Measurements from ENCODE around the gene PIEZO1.

The PIEZO1 gene

DNA sequence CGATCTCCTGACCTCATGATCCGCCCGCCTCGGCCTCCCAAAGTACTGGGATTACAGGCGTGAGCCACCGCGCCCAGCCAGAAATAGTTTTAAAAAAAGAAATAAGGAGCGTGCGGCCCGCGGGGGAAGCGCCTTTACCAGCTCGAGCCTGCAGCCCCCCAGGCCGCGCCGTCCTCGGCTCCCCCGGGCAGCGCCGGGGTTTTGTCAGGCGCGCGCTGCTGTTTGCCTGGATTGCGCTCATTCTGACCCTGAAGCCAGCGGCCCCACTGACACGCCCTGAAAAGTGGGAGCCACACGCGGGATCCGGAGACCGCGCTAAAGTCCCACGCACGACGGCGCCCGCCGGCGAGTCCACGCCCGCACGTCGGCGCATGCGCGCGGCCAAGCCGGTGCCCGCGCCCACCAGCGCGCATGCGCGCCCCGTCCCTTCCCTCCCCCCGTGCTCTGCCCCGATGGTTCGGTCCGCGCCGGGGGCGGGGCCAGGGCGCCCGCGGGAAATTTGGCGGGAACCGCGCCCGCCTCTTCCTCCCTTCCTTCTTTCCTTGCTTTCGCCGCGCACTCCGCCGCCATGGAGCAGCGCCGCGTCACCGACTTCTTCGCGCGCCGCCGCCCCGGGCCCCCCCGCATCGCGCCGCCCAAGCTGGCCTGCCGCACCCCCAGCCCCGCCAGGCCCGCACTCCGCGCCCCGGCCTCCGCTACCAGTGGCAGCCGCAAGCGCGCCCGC lies 18.4 kb upstream of the PIEZO1 start, which contains the start of gene CDT1:
TSS of gene CDT1 (plus strand) at position 526 of the 724 bp plus-strand sequence. CDS start at position 569, 43 bp downstream.
- TF ChIP-seq, protein P1, sequence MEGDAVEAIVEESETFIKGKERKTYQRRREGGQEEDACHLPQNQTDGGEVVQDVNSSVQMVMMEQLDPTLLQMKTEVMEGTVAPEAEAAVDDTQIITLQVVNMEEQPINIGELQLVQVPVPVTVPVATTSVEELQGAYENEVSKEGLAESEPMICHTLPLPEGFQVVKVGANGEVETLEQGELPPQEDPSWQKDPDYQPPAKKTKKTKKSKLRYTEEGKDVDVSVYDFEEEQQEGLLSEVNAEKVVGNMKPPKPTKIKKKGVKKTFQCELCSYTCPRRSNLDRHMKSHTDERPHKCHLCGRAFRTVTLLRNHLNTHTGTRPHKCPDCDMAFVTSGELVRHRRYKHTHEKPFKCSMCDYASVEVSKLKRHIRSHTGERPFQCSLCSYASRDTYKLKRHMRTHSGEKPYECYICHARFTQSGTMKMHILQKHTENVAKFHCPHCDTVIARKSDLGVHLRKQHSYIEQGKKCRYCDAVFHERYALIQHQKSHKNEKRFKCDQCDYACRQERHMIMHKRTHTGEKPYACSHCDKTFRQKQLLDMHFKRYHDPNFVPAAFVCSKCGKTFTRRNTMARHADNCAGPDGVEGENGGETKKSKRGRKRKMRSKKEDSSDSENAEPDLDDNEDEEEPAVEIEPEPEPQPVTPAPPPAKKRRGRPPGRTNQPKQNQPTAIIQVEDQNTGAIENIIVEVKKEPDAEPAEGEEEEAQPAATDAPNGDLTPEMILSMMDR (IDR thresholded peaks at IDR 0.05; ENCODE audit: insufficient read depth, low read length, missing control alignments), result no peak
- CTCF ChIA-PET, result interaction anchor here (0.8 to 2.3 kb wide), 4 partner anchors 60 to 68 kb away, joined by 3 to 6 read pairs (median 4); no protein-coding TSS in a partner anchor
- no peak for DNase-seq (ENCODE audit: low read depth, low spot score)
- H3K4me3 ChIP-seq (ENCODE audit: low read depth, low read length), result peak within 1 kb of the TSS; percentile 70
- POLR2A ChIA-PET, result interaction anchor here (0.7 kb wide), 2 partner anchors 18 to 97 kb away, joined by 4 to 6 read pairs; partner anchors contain the start of genes CTU2, PIEZO1 and RNF166

DNA sequence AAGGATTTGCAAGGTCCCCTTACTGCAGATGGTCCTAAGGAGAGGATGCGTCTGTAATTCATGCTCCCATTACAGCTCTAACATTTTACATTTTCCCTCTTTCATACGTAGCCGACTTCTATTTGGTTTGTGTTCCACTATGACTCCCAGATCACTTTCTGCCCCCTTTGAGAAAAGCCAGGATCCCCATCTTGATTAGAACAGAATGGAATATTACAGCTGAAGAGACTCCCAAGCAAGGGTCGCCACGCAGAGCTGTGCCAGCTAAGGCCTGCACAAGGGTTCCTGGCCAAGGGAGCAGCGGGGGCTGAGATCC lies 15.2 kb upstream of the PIEZO1 start:
- TF ChIP-seq, protein P1 (IDR thresholded peaks at IDR 0.05; ENCODE audit: insufficient read depth, low read length, missing control alignments), result no peak
- POLR2A ChIA-PET, result interaction anchor here (0.8 kb wide), 1 partner anchor 15 kb away, joined by 4 read pairs; the partner anchor contains the start of gene PIEZO1
- no peak overlapping the region for H3K4me3 ChIP-seq (ENCODE audit: low read depth, low read length)
- no peak for DNase-seq (ENCODE audit: low read depth, low spot score)
- CTCF ChIA-PET, result interaction anchor here (0.8 to 3.3 kb wide), 6 partner anchors 13 to 64 kb away, joined by 3 to 20 read pairs (median 4); partner anchors contain the start of gene PIEZO1

DNA sequence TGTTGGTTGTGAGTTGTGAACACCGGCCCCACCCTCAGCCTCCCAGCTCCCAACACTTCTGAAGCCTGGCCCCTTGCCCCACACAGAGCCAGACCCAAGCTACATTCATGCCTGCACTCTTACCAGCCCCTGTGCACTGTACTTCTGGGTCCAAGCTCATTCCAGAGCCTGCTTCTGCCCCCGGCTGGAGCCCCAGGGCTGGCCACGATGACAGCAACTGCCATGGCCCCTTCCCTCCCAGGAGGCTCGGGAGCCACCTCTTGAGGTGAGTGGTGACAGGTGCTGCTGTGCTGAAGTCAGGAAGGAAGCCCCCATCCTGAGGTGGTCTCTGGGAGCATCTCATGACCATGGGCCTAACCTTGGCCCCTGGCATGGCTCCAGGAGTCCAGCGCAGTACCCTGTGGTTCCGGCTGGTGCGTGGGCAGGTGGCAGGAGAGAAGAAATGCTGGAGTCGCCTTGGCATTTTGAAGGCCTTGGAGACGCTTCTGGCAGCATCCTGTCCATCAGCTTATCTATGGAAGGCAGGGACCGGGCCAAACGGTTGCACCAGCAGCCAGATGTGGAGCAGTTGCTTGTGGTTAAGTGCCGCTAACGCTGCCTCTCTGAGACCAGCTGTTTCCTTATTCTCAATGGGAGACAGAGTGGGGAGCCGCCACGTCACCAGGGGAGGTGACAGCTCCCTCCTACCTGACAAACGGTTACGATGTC lies 14.7 kb upstream of the PIEZO1 start:
- TF ChIP-seq, protein P1 (IDR thresholded peaks at IDR 0.05; ENCODE audit: insufficient read depth, low read length, missing control alignments), result no peak
- DNase-seq (ENCODE audit: low read depth, low spot score), result no peak
- ChIA-PET CTCF (interaction anchor here (0.8 to 3.3 kb wide), 6 partner anchors 13 to 367 kb away, joined by 3 to 20 read pairs (median 4); no protein-coding TSS in a partner anchor), POLR2A (interaction anchor here (0.8 to 1.0 kb wide), 2 partner anchors 11 to 15 kb away, joined by 3 to 4 read pairs; partner anchors contain the start of gene PIEZO1)
- no peak overlapping the region for H3K4me3 ChIP-seq (ENCODE audit: low read depth, low read length)

DNA sequence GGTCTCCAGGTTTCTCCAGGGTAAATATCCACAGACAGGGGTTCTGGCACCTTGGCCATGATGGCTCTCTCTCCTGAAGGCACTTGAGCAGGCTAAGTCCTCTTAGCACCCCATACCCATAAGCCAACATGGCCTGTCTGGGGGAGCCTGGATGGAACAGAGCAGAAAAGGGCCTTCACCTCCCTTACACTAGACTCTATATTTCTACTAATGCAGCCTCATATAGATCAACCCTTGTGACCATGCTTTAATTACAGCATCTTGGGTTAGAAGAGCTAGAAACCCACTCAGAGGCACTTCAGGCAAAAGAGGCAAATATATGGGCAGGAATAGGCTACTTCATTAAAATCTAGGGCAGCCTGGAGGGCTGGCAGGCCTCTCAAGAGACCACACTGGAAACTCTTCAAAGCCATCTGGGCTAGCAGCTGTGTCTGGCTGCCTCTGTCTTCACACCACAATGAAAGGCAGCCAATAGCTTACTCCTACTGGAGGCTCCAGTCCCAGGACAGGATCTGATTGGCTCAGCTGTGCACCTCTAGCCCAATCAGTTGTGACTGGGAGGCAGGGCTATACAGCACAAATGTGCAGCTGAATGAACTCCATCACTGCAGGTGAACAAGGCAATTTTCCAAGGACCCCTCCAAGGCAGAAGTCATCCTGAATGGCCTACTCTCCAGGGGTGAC lies 13.9 kb upstream of the PIEZO1 start:
- DNase-seq (ENCODE audit: low read depth, low spot score), result no peak
- CTCF ChIA-PET, result interaction anchor here (0.8 to 3.3 kb wide), 7 partner anchors 12 to 368 kb away, joined by 3 to 20 read pairs (median 4); no protein-coding TSS in a partner anchor
- TF ChIP-seq, protein P1 (IDR thresholded peaks at IDR 0.05; ENCODE audit: insufficient read depth, low read length, missing control alignments), result no peak
- no peak overlapping the region for H3K4me3 ChIP-seq (ENCODE audit: low read depth, low read length)
- POLR2A ChIA-PET, result interaction anchor here (0.6 to 1.0 kb wide), 2 partner anchors 12 to 29 kb away, joined by 3 read pairs; no protein-coding TSS in a partner anchor

DNA sequence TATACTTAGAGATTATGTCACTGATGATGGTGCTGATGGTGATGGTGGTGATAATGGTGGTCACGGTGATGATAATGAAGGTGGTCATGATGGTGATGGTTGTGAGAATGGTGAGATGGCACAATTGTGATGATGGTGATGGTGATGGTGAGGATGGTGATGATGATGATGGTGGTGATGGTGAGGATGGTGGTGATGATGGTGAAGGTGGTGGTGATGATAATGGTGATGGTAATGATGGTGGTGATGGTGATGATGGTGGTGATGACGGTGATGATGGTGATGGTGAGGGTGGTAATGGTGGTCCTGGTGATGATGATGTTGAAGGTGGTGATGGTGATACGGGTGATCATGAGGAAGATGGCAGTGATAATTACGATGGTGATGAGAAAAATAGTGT lies 13.1 kb upstream of the PIEZO1 start:
- ChIA-PET CTCF (interaction anchor here (2.7 kb wide), 1 partner anchor 61 kb away, joined by 8 read pairs; no protein-coding TSS in a partner anchor), POLR2A (no interaction called here)
- TF ChIP-seq, protein P1 (IDR thresholded peaks at IDR 0.05; ENCODE audit: insufficient read depth, low read length, missing control alignments), result no peak
- DNase-seq (ENCODE audit: low read depth, low spot score), result no peak
- H3K4me3 ChIP-seq (ENCODE audit: low read depth, low read length), result no peak overlapping the region

Data from AG04449 (cell line).